ENCODE measurements around the gene DRG2. TPM values are rescaled to one million over a fixed set of nuclear protein-coding genes. Genes with fewer than 3 reads are reported as not detected.

The DRG2 gene
- total and polyA plus RNA-seq, 9 of the 15 experiments (the other 6 are each of a cell fraction or from before 2014, with no cell fraction given), result 6.6 to 36.7 (median 26.1) TPM

- TF ChIP-seq, protein P1, sequence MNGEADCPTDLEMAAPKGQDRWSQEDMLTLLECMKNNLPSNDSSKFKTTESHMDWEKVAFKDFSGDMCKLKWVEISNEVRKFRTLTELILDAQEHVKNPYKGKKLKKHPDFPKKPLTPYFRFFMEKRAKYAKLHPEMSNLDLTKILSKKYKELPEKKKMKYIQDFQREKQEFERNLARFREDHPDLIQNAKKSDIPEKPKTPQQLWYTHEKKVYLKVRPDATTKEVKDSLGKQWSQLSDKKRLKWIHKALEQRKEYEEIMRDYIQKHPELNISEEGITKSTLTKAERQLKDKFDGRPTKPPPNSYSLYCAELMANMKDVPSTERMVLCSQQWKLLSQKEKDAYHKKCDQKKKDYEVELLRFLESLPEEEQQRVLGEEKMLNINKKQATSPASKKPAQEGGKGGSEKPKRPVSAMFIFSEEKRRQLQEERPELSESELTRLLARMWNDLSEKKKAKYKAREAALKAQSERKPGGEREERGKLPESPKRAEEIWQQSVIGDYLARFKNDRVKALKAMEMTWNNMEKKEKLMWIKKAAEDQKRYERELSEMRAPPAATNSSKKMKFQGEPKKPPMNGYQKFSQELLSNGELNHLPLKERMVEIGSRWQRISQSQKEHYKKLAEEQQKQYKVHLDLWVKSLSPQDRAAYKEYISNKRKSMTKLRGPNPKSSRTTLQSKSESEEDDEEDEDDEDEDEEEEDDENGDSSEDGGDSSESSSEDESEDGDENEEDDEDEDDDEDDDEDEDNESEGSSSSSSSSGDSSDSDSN (IDR thresholded peaks at IDR 0.05; ENCODE audit: borderline replicate concordance in 1 of 2, low read depth in 2 of 2, low read length in 2 of 2), result no peak
- TF ChIP-seq GATAD2A (IDR thresholded peaks at IDR 0.05) (no peak), SMARCB1 (IDR thresholded peaks at IDR 0.05; ENCODE audit: insufficient read length, low read depth) (no peak), SOX6 (IDR thresholded peaks at IDR 0.05) (no peak), PRPF4 (IDR thresholded peaks at IDR 0.05; ENCODE audit: insufficient read depth, low read depth, low read length, poor library complexity, severe bottlenecking) (no peak), GATAD2B (IDR thresholded peaks at IDR 0.05; ENCODE audit: borderline replicate concordance) (no peak), NBN (IDR thresholded peaks at IDR 0.05; ENCODE audit: low read depth) (no peak), TAF7 (tag; IDR thresholded peaks at IDR 0.05) (no peak), ZNF12 (CRISPR knock-in tag; IDR thresholded peaks at IDR 0.05) (0 out of 2 replicates have a peak, but pooled peaks have one; percentile 49), ZNF668 (CRISPR knock-in tag; IDR thresholded peaks at IDR 0.05) (no peak), FOXJ2 (tag; IDR thresholded peaks at IDR 0.05) (no peak), GABPB1 (CRISPR knock-in tag; IDR thresholded peaks at IDR 0.05) (peak; percentile 86), BRF1 (IDR thresholded peaks at IDR 0.05; ENCODE audit: borderline replicate concordance, extremely low read depth, insufficient read length) (no peak), ELF2 (CRISPR knock-in tag; IDR thresholded peaks at IDR 0.05) (no peak), STAG1 (CRISPR knock-in tag; IDR thresholded peaks at IDR 0.05; ENCODE audit: borderline replicate concordance) (no peak), POU5F1 (IDR thresholded peaks at IDR 0.05; ENCODE audit: borderline replicate concordance, low read depth, low read length, partially characterized antibody) (no peak), CBX2 (IDR thresholded peaks at IDR 0.05; ENCODE audit: insufficient read depth, low read length, poor library complexity, severe bottlenecking) (no peak), CHD1 (IDR thresholded peaks at IDR 0.05; ENCODE audit: low read length) (no peak), OTX1 (CRISPR knock-in tag; IDR thresholded peaks at IDR 0.05) (no peak), BDP1 (IDR thresholded peaks at IDR 0.05; ENCODE audit: insufficient read depth, insufficient read length) (no peak), LARP7 (IDR thresholded peaks at IDR 0.05) (no peak), EZH2 (IDR thresholded peaks at IDR 0.05; ENCODE audit: borderline replicate concordance, low read depth, low read length) (no peak), PML (IDR thresholded peaks at IDR 0.05; ENCODE audit: low read length) (no peak), SMARCA4 (IDR thresholded peaks at IDR 0.05) (no peak), TCF7 (IDR thresholded peaks at IDR 0.05; ENCODE audit: borderline replicate concordance) (no peak), ZNF175 (CRISPR knock-in tag; IDR thresholded peaks at IDR 0.05; ENCODE audit: low read depth) (no peak)
- TF ChIP-seq, protein P2, sequence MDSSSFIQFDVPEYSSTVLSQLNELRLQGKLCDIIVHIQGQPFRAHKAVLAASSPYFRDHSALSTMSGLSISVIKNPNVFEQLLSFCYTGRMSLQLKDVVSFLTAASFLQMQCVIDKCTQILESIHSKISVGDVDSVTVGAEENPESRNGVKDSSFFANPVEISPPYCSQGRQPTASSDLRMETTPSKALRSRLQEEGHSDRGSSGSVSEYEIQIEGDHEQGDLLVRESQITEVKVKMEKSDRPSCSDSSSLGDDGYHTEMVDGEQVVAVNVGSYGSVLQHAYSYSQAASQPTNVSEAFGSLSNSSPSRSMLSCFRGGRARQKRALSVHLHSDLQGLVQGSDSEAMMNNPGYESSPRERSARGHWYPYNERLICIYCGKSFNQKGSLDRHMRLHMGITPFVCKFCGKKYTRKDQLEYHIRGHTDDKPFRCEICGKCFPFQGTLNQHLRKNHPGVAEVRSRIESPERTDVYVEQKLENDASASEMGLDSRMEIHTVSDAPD (CRISPR knock-in tag; IDR thresholded peaks at IDR 0.05), result no peak
- TF ChIP-seq, protein P3, sequence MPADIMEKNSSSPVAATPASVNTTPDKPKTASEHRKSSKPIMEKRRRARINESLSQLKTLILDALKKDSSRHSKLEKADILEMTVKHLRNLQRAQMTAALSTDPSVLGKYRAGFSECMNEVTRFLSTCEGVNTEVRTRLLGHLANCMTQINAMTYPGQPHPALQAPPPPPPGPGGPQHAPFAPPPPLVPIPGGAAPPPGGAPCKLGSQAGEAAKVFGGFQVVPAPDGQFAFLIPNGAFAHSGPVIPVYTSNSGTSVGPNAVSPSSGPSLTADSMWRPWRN (IDR thresholded peaks at IDR 0.05; ENCODE audit: low read depth), result no peak
Measured at GRCh38 chr17:18038861-18039534, 48.8 kb upstream of the DRG2 start, which contains the start of the genes ATPAF2 and GID4 (continued).
